T-helper 2 cell treated with Interferon-gamma antibody and Interleukin-4, amounts not matched to agents 100 ng/mL and 5 ng/mL, for 36 hours (primary cell): Measurements from ENCODE around the gene ANKRD55. TPM values are rescaled to one million over a fixed set of nuclear protein-coding genes. Genes with fewer than 3 reads are reported as not detected.

Source experiments
- intact Hi-C: fragments of 100-400 bp; cut with micrococcal nuclease; formaldehyde crosslinking; loops from one replicate; pipeline ENCODE4 v1.15.1; 2023
- total RNA-seq: library from RNA; stranded (reverse); gene quantifications from 2 replicates; pipeline ENCODE4 v1.2.3, GENCODE V29; 2022

ANKRD55 gene
- total RNA-seq, 1 donor from 2014 or later = 8.5 TPM

DNA sequence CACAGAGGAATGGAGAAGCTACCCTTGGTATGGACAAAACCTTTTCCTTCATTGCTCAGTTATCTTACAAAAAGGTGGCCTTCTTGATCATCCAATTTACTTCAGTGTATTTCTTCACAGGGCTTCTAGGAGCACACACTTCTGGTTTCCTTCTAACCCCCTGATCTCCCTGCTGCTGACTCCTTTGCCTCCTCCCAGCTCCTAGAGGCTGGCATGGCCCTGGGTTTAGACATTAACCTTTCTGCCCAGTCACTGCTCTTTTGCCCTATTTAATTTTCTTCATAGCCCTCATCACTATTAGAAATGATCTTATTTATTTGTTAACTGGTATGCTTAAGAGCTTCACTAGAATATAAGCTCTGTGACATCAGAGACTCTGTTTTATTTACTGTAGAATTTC lies 63.2 kb downstream of the ANKRD55 start:
- intact Hi-C loops = no loop called here

DNA sequence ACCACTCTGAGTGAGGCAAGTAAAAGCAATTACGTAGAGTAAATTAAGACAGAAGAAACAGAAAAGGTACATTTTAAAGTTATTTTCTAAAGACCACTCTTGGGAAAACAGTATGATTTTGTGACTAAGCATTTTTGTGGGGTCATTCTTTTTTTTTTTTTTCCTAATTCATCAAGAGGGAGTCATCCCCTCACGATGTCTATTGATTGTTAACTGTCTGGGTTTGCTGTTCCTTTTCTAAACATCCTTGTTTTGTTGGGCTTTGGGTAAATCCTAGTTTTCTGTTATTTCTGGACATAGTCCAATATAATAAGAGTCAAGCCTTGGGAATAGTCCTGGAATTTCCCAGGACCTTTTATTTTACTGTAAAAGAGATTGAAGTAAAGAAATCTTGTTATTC lies 63.8 kb downstream of the ANKRD55 start:
- intact Hi-C loops = no loop called here

DNA sequence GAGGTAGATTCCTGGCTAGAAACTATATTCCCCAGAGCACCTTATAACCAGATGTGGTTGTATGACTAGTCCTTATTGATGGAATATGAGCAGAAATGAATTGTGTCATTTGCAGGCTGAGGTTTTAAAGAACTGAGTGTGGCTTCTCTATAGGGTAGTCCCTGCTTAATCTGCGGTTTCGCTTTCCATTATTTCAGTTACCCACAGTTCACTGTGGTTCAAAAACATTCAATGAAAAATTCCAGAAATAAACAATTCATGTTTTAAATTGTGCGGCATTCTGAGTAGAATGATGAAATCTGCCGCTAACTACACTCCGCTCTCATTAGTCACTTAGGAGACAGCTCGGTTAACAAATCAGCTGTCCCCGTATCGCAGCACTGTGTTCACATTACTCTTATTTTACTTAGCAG lies 65.1 kb downstream of the ANKRD55 start:
- intact Hi-C loops = no loop called here

DNA sequence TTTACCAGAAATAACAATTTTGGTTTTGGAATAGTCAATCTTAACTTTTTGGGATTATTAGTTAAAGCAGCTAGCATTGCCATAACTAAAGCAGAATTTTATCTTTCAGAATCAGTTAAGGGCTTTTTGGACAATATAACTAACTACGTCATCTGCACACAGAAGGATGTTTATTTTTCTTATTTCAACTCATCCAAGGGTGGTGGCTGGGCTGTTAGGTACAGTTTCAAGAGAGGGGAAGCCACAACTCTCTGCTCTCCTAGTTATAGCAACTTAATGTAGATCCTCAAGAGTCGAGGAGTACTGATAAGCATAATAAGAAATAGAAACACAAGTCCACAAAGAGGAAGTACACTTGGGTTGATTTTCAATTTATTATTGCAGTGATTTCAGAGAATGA lies 65.6 kb downstream of the ANKRD55 start:
- intact Hi-C loops = no loop called here

DNA sequence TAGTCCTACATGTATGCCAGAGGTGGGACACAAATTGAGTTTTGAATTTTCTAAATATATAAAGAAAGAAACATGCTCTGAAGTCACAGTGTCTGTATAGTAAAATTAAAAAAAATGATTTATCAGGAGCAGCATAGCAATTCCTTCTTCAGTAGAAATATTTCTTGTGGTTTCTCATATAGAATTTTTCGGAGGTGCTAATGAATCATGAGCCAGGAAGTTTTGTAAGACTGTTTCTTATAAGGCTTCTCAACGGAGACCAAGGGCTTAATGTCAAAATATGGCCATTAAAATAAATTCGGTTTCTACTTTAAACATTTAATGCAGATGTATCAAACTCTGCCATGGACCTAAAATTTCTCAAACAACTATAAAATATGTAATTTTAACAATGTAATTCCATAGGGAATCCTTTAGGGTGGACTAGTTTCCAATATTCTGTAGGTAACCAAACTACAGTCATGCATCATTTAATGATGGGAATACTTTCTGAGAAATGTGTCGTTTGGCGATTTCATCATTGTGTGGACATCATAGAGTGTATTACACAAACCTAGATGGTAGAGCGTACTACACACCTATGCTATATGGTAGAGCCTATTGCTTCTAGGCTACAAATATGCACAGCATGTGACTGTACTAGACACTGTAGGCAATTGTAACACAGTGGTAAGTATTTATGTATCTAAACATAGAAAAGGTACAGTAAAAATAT lies 66.3 kb downstream of the ANKRD55 start:
- intact Hi-C loops = no loop called here

DNA sequence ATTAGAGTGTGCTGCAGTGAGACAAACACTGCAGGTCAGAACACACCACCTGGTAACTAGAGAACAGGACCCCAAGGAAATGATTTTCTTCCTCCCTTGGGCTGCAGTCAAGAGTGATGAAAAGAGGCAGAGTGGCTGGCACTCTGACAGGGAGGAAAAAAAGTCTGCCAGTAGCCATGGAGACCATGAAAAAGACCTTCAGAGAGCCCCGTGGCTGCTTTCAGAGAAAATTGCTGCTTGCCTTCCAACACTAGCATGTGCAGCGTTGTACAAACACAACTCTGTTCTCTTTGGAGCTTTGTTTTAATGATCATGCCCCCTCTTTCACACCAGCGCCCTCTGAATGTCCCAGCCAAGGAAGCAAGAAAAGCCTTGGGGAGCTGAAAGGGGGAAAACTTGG lies 68.8 kb downstream of the ANKRD55 start:
- intact Hi-C loops = no loop called here

DNA sequence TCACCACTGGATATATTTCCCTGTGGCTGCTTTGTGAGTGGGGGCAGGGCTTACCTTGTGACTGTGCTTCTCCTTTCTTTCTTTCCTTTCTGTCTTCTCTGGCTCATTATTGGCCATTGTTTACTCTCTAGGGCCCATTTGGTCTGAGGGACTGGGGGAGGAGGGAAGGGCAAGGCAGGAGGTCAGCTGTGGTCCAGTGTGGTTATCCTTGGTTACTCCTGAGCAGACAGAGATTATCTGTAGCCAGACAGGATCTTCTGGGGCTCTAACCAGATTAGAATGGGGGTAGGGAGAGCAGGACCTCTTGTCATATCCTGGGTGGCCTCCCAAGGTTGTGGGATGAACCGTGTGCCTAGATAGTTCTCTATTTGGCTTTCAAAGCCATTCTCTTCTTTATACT lies 71.2 kb downstream of the ANKRD55 start:
- intact Hi-C loops = no loop called here

DNA sequence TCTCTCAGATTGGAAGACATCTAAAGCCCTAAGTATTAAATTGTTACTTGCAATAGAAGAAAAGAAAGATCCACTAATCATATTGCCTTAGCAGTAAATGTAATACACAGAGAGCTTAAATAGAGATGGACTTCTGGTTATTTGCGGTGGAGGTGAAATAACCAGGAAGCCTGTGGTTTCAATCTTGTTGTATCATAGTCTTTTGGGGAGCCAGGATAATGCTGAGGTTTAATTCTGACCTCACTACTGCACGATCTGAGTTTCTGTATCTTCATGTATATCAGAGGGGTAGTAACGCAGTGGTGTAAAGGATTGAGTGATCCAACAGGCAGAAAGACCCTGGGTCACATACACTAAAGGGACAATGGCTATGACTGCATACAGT lies 71.7 kb downstream of the ANKRD55 start:
- intact Hi-C loops = no loop called here

DNA sequence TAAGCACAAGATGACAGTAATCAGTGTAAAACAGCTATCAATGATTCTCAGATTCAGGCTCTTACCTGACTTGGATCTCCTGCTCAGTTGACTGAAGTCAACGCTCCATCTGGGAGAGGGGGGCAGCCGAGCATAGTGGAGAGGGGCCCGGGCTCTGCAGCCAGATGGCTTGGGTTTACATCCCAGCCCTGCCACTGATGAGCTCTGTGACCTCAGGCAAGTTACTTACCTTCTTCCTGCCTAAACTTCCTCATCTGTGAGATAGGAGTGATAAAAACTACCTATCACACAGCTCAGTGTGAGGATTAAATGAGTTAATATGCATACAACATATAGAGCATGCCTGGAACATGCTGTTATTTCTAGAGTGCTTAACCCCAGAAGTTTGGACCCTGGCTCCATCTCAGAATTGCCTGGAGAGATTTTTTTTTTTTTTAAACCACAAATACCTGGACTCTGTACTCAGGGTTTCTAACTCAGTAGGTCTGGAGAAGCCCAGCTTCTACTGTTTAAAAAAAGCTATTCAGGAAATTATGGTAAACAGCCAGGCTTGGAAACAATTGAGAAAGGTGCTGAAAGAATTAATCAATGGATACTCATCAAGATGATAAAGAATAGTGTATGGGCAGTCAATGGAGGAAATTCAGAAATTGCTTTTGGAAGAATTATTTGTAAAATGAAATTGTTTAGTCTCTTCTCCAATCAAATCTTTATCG lies 72.2 kb downstream of the ANKRD55 start:
- intact Hi-C loops = no loop called here

DNA sequence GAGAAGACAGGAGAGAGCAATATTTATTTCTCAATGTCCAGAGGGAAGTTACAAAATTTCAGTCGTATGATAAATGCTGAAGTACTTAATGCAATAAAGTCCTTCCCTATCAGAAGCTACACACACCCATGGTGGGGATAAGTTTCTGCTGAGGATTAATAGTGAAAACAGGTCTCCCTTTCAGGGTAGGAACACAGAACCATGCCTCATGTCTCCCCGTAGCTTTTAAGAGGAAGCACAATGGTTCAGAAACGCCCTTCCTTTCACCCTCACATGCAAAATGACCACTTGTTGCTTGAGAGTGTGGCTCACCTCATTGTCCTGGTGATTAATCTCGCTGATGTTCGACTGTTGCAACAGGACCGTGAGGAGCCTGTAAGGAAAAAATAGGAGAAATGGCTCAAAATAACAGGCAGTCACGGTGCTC lies 73.6 kb downstream of the ANKRD55 start:
- intact Hi-C loops = loop anchor here (5.0 kb wide), 1 partner anchor 658 kb away; the partner anchor contains the start of gene MAP3K1

DNA sequence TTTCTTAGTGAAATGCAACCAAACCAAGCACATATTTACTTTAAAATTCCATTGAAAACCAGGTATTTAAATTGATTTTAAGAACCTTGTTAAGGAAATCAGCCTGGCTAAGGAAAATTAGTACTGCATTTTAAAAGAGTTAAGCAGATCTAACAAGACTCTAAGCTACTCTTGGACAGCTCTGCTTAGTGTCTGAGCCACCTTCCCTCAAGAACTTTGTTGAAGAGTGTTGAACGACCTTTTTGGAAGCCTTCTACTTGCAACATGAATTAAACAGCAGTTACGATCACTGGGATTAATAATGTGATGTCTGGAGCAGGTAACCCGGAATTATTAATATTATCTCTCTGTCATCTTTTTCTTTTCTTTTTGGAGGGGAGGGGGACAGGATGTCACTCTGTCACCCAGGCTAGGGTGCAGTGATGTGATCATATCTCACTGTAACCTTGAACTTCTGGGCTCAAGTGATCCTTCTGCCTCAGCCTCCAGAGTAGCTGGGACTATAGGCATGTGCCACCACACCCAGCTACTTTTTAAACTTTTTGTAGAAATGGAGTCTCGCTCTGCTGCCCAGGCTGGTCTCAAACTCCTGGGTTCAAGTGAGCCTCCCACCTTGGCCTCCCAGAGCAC lies 74.7 kb downstream of the ANKRD55 start:
- intact Hi-C loops = loop anchor here (5.0 kb wide), 1 partner anchor 659 kb away; the partner anchor contains the start of gene MAP3K1

DNA sequence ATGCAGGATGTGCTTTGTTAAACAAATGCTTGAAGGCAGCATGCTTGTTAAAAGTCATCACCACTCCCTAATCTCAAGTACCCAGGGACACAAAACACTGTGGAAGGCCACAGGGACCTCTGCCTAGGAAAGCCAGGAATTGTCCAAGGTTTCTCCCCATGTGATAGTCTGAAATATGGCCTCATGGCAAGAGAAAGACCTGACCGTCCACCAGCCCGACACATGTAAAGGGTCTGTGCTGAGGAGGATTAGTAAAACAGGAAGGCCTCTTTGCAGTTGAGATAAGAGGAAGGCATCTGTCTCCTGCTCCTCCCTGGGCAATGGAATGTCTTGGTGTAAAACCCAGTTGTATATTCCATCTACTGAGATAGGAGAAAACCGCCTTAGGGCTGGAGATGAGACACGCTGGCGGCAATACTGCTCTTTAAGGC lies 75.9 kb downstream of the ANKRD55 start:
- intact Hi-C loops = loop anchor here (5.0 kb wide), 1 partner anchor 660 kb away; the partner anchor contains the start of gene MAP3K1

DNA sequence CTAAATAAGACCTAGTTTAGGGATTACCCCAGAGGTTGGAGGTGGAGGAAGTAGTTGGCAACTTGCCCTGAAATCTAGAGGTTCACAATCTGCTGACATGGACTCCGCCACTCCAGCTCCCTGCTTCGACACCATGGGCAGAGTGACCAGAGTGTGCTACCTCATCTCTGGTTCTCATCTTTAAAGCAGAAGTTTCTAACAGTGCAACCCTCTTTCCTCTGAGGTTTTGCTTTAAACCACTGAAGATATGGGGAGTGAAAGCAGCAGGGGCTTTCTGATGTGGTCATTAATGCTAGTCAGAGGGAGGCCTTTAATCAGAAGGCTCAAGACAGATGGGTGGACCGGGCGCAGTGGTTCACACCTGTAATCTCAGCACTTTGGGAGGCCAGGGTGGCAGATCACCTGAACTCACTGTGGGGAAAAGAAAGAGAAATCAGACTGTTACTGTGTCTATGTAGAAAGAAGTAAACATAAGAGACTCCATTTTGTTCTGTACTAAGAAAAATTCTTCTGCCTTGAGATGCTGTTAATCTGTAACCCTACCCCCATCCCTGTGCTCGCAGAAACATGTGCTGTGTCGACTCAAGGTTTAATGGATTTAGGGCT lies 76.4 kb downstream of the ANKRD55 start:
- intact Hi-C loops = loop anchor here (5.0 kb wide), 1 partner anchor 661 kb away; the partner anchor contains the start of gene MAP3K1

DNA sequence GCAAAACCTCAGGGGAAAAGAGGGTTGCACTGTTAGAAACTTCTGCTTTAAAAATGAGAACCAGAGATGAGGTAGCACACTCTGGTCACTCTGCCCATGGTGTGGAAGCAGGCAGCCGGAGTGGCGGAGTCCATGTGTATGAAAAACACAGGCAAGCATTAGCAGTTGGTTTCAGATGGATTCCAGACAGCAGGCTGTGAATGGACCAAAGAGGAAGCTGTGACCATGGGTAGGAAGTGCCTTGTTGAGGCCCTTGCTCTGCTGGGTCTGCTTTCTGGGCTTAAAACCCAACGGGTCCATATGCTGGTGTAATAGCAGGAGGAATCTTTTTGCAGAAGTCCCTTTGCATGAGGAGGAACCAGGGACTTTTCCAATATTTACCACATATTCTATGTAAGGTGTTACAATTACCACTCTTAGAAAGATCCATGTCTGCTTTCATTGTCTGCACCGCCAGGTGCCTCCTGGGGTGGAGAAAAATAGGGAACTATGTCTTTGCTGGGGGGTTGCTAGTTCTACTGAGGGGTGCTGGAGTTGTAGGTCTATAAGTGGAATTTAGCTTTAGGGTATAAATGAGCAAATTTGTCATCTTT lies 77.0 kb downstream of the ANKRD55 start:
- intact Hi-C loops = loop anchor here (5.0 kb wide), 1 partner anchor 661 kb away; the partner anchor contains the start of gene MAP3K1

DNA sequence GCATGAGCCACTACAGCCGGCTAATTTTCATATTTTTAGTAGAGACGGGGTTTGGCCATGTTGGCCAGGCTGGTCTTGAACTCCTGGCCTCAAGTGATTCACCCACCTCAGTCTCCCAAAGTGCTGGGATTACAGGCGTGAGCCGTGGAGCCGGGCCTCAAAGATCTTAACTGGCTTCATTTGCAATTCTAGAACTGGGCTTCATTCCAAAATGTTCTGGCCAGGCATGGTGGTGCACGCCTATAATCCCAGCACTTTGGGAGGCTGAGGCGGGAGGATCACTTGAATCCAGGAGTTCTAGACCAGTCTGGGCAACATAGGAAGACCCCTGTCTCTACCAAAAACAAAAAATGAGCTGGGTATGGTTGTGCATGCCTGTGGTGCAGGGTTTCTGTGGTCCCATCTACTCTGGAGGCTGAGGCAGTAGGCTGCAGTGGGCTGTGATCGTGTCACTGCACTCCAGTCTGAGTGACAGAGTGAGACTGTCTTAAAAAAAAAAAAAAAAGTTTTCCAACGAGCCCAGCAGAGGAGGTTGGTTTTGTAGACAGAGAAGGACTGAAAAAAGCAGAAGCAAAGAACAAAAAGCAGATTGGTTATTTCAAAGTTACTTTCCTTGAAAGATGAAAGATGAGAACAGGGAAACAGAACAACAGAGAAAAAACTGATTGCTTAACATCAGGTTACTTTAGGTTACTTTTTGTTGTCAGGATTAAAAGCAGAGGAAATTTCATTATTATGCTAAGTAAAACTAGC lies 78.2 kb downstream of the ANKRD55 start:
- intact Hi-C loops = loop anchor here (5.0 kb wide), 2 partner anchors 393 to 662 kb away; partner anchors contain the start of gene MAP3K1

DNA sequence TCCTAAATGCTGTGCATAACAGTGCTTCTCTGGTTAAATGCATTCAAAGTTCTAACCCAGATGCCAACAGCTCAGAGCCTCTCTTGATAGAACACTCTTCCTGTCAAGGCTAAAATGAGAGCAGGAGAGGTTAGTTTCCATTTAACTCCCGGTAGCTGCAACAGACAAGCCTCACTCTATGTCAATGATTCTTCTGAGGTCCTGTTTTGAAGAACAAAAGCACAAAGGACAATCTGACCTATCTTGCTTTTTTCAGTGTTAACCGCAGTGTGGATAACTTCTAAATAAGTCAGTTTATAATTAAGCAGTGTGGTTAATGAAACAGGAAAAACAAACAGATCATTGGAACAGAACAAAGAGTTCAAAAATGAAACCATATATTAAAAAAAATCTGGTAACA lies 80.7 kb downstream of the ANKRD55 start:
- intact Hi-C loops = loop anchor here (5.0 kb wide), 1 partner anchor 390 kb away; no protein-coding TSS in a partner anchor

DNA sequence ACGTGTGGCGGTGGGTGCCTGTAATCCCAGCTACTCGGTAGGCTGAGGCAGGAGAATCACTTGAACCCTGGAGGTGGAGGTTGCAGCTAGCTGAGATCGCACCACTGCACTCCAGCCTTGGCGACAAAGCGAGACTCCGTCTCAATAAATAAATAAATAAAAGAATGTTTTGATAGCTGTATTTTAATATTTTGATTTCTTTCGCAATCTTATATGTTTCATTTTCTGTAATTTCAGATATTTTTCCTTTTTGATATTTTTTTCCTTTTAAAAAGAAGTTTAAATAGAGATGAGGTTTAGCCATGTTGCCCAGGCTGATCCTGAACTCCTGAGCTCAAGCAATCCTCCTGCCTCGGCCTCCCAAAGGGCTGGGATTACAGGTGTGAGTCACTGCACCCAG lies 82.4 kb downstream of the ANKRD55 start:
- intact Hi-C loops = loop anchor here (5.0 kb wide), 1 partner anchor 388 kb away; no protein-coding TSS in a partner anchor

DNA sequence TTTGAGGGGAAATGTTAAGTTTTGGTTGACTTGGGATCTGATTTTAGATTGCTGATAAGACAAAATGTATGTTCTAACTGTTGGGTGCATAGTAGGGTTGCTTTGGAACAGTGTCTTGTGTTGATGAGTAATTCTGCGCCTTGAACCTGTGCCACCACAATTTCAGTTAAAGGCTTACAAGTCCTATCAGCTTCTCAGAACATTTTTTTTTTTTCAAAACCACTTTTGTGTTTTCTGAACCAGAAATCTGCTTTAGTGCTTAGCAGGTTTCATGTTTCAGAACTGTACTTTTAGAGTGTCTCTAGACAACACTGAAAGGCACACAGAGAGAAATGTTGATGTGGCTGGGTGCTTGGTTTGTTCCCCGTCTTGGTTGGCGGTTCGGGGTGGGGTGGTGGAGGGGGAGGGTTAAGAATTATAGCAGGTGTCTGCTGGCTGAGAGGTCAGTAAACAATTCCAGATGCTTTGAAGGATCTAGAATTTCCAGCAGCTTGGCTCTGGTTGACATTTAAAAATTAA lies 84.6 kb downstream of the ANKRD55 start:
- intact Hi-C loops = loop anchor here (2.0 to 5.0 kb wide), 5 partner anchors 46 to 154 kb away; partner anchors contain the start of gene IL6ST

DNA sequence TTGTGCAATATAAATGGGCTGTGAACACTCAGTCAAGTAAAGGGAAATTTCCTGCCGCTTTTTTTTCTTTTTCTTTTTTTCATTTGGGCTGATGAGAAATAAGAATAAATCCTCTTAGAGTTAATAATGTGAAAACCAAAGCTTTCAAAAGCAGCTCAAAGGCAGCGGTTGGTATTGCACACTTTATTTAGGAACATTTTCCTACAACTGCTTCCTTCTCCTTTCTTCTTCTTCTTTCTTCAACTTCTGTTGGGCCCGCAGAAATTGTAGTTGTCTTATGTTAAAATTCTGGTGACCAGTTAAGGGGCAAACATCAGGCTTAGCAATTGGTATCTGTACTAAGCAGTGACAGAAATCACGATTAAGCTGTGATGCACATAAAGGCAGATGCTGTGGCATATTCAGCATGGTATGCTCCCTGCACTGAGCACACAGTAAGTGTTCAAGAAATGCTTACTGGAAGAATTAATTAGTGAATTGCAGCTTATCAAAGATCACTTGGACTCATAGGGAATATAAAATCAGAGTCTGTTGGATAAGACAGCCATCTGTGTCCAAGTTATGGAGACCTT lies 85.4 kb downstream of the ANKRD55 start:
- intact Hi-C loops = loop anchor here (2.0 to 5.0 kb wide), 5 partner anchors 45 to 153 kb away; partner anchors contain the start of gene IL6ST
